HG02884 (cell line): Measurements from ENCODE around the gene ATXN1.
"Not testable (repeated sequence)": the region's sequence is repeated elsewhere in the genome, so short reads cannot be mapped to it uniquely, and the experiment has no call there.

Experiments
- ATAC-seq: cut with Tn5 transposase; IDR thresholded peaks from one replicate; pipeline ENCODE4 v1.9.1; 2021; ENCODE audit warnings: mild to moderate bottlenecking, moderate library complexity; ENCODE audit not compliant: unreplicated experiment

ATXN1 gene

GRCh38 chr6:16431106-16431505 is 330.2 kb downstream of the ATXN1 start:
- ATAC-seq = no peak

GRCh38 chr6:16430391-16431089 is 330.7 kb downstream of the ATXN1 start:
- no peak for ATAC-seq

GRCh38 chr6:16429669-16430068 is 331.6 kb downstream of the ATXN1 start:
- ATAC-seq = no peak

- ATAC-seq = no peak
These were observed 334.1 kb downstream of the ATXN1 start for GRCh38 chr6:16427124-16427523.

- no peak for ATAC-seq
These were observed 335.2 kb downstream of the ATXN1 start for GRCh38 chr6:16425881-16426615.

- ATAC-seq = peak; percentile 12
These were observed 339.7 kb downstream of the ATXN1 start for GRCh38 chr6:16421462-16421960.

- peak; percentile 70 for ATAC-seq
These were observed 340.4 kb downstream of the ATXN1 start for GRCh38 chr6:16420715-16421461.

- ATAC-seq = peak; percentile 8
These were observed 340.9 kb downstream of the ATXN1 start for GRCh38 chr6:16420337-16420714.

GRCh38 chr6:16419636-16420336 is 341.5 kb downstream of the ATXN1 start:
- ATAC-seq = peak; percentile 53

GRCh38 chr6:16418151-16418550 is 343.1 kb downstream of the ATXN1 start:
- ATAC-seq = no peak

GRCh38 chr6:16415677-16416076 is 345.6 kb downstream of the ATXN1 start:
- ATAC-seq = no peak

GRCh38 chr6:16414205-16414604 is 347.1 kb downstream of the ATXN1 start:
- ATAC-seq = peak; percentile 67

- no peak for ATAC-seq
These were observed 347.9 kb downstream of the ATXN1 start for GRCh38 chr6:16413399-16413798.

- no peak for ATAC-seq
These were observed 348.3 kb downstream of the ATXN1 start for GRCh38 chr6:16412982-16413381.

GRCh38 chr6:16412171-16412570 is 349.1 kb downstream of the ATXN1 start:
- ATAC-seq = no peak

GRCh38 chr6:16409531-16410441 is 351.5 kb downstream of the ATXN1 start:
- ATAC-seq = no peak

- ATAC-seq = no peak
These were observed 352.5 kb downstream of the ATXN1 start for GRCh38 chr6:16408766-16409165.

- ATAC-seq = no peak
These were observed 354.3 kb downstream of the ATXN1 start for GRCh38 chr6:16406966-16407365.

- not testable (repeated sequence) for ATAC-seq
These were observed 354.7 kb downstream of the ATXN1 start for GRCh38 chr6:16406538-16406937.

GRCh38 chr6:16405375-16405774 is 355.9 kb downstream of the ATXN1 start:
- no peak for ATAC-seq
